ENCODE data around the gene COL10A1. TPM values are rescaled to one million over a fixed set of nuclear protein-coding genes. Genes with fewer than 3 reads are reported as not detected.

The COL10A1 gene
- total and polyA plus RNA-seq, 9 donors: 0.18 to 4.4 (median 0.70) TPM; not detected in 1

GRCh38 chr6:116083052-116083451 is 42.9 kb downstream of the COL10A1 start:
- WGBS, 3 donors: 85 to 90% (median 86%) methylated on average over 5 of the region's 5 CpGs
- no peak overlapping the region for H3K4me3 ChIP-seq
- no peaks in the 10 kb centered on the region for H3K27me3 ChIP-seq
- intact Hi-C loops (cut with DNase I): no loop called here
- TF ChIP-seq, protein P1, sequence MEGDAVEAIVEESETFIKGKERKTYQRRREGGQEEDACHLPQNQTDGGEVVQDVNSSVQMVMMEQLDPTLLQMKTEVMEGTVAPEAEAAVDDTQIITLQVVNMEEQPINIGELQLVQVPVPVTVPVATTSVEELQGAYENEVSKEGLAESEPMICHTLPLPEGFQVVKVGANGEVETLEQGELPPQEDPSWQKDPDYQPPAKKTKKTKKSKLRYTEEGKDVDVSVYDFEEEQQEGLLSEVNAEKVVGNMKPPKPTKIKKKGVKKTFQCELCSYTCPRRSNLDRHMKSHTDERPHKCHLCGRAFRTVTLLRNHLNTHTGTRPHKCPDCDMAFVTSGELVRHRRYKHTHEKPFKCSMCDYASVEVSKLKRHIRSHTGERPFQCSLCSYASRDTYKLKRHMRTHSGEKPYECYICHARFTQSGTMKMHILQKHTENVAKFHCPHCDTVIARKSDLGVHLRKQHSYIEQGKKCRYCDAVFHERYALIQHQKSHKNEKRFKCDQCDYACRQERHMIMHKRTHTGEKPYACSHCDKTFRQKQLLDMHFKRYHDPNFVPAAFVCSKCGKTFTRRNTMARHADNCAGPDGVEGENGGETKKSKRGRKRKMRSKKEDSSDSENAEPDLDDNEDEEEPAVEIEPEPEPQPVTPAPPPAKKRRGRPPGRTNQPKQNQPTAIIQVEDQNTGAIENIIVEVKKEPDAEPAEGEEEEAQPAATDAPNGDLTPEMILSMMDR (IDR thresholded peaks at IDR 0.05): no peak
- TF ChIP-seq EP300 (IDR thresholded peaks at IDR 0.05) (no peak), POLR2A (IDR thresholded peaks at IDR 0.05) (no peak)
- no peak for DNase-seq
- no peak overlapping the region for H3K27ac ChIP-seq
- H3K36me3 ChIP-seq: no peaks in the 10 kb centered on the region
- H3K9me3 ChIP-seq: no peaks in the 10 kb centered on the region
- H3K4me1 ChIP-seq (ENCODE audit: insufficient read depth): no peaks in the 10 kb centered on the region

DNA sequence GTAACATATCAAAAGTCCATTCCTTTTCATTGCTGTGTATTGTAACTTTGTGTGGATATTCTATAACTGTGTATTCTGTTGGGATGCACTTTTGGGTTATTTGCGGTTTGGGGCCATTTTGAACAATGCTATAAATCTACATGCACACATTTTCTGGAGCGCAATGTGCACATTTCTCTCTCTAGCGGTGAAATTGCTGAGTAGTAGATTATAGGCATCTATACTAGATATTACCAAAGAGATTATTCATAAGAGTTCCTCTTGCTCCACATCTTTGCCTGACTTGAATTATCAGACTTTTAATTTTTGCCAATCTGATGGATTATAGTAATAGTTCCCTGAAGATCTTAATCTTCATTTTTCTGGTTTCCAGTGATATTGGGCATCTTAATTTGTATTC is 47.0 kb downstream of the COL10A1 start:
- no peaks in the 10 kb centered on the region for H3K36me3 ChIP-seq
- intact Hi-C loops (cut with DNase I): no loop called here
- H3K4me3 ChIP-seq: no peak overlapping the region
- TF ChIP-seq EP300 (IDR thresholded peaks at IDR 0.05): no peak
- TF ChIP-seq, protein P1 (IDR thresholded peaks at IDR 0.05): no peak
- no peak for TF ChIP-seq POLR2A (IDR thresholded peaks at IDR 0.05)
- H3K9me3 ChIP-seq: no peaks in the 10 kb centered on the region
- 94 to 97% (median 96%) methylated on average over 3 of the region's 3 CpGs for WGBS, 3 donors
- H3K27ac ChIP-seq: no peak overlapping the region
- DNase-seq: no peak
- no peaks in the 10 kb centered on the region for H3K4me1 ChIP-seq (ENCODE audit: insufficient read depth)
- H3K27me3 ChIP-seq: no peaks in the 10 kb centered on the region

DNA sequence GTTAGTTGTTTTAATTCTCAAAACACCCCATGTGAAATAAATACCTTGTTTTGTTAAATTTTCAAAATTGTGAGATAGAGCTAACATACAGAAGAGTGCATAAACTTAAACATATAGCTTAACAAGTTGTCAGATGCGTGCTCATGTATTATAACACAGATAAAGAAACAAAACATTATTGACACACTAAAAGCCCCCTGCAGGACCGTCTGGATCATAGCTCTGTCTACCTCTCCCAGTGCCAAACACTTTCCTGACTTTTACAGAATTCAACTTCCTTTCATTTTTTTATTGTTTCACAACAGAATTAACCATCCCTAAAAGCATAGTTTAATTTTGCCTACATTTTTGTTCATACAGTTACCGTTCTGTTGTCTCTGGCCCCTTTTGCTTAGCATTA is 47.4 kb downstream of the COL10A1 start:
- Histone ChIP-seq H3K36me3 (no peaks in the 10 kb centered on the region), H3K27me3 (no peaks in the 10 kb centered on the region), H3K27ac (no peak overlapping the region), H3K4me3 (no peak overlapping the region), H3K9me3 (no peaks in the 10 kb centered on the region), H3K4me1 (ENCODE audit: insufficient read depth) (no peaks in the 10 kb centered on the region)
- intact Hi-C loops (cut with DNase I): no loop called here
- 53 to 67% (median 64%) methylated on average over 3 of the region's 3 CpGs for whole genome bisulfite sequencing, 3 donors
- no peak for DNase-seq
- TF ChIP-seq, protein P1 (IDR thresholded peaks at IDR 0.05): no peak
- TF ChIP-seq POLR2A (IDR thresholded peaks at IDR 0.05) (no peak), EP300 (IDR thresholded peaks at IDR 0.05) (no peak)

DNA sequence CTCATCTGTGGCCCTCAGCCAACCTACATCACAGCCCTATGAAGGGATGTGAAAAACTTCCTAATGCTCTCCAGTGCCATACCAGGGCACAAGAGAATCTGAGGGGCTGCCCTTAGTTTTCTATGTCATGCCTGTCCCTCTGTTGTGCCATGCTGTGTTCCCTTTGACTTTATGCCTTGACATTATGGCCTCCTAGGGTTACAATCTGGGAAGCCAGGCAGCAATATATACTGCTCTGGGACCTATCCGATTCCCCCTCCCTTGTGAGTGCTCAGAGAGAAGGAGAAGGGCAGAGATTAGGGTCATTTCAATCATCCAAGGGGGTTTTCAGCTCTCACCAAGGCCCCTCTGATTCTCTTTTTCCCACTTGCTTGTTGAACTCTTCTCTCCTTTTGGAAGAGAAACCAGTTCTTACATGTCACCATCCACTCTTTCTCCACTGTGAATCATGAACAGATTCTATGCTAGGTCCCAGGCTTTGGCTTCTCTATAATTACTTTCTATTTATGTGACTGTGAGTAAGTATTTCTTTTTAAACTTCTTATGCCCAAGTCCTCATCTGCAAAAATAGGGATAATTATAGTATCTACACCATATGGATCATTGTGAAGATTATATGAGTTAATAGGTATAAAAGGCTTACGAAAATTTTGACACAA is 51.1 kb downstream of the COL10A1 start:
- intact Hi-C loops (cut with DNase I): no loop called here
- no peaks in the 10 kb centered on the region for H3K36me3 ChIP-seq
- no peak overlapping the region for H3K4me3 ChIP-seq
- H3K4me1 ChIP-seq (ENCODE audit: insufficient read depth): no peaks in the 10 kb centered on the region
- TF ChIP-seq, protein P1 (IDR thresholded peaks at IDR 0.05): no peak
- TF ChIP-seq POLR2A (IDR thresholded peaks at IDR 0.05): no peak
- TF ChIP-seq EP300 (IDR thresholded peaks at IDR 0.05): no peak
- no peak overlapping the region for H3K27ac ChIP-seq
- H3K9me3 ChIP-seq: no peaks in the 10 kb centered on the region
- no peak for DNase-seq
- WGBS, 3 donors: 84 to 93% (median 88%) methylated on average over 2 of the region's 2 CpGs
- no peaks in the 10 kb centered on the region for H3K27me3 ChIP-seq
